RKO (cell line): ENCODE results near the gene RLN3.

ENCODE experiments used
- DNase-seq: peaks from one replicate; pipeline ENCODE4 v3.0.0-alpha.2; 2016; ENCODE audit warnings: low spot score

Gene RLN3

DNA sequence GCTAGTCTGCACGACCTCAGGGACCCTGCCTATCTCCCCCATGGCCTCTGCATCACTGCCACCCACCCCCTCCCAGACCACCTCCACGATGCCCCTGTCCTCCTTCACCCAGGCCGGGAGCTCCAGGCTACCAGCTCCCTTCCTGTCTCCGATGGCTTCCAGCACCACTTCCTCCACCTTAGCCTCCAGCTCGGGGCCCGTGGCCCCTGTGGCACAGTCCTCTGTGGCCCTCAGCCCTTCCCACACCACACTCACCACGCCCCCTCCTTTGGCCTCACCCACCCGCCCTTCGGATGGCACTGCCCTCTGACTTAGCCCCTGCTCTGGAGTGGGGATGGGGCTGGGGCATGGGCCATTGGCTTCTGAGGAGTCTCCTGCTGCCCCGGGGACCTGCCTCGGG, 26.8 kb downstream of the RLN3 start:
- no peak for DNase-seq

DNA sequence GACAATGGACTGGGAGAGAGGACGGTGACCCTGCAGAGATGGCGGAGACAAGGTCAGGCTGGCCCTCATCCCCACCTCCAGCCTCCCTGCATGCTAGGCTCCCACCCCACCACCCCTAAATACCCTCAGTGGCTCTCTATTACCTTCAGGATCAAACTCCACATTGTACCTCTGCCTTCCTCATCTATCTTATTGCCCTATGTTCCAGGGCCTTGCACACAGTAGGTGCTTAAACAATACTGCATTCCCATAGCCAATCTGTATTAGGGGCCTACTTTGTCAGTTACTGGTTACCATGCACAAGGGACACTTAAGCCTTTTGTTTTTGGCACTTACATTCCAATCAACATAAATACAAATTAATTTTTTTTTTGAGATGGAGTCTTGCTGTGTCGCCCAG, 27.4 kb downstream of the RLN3 start:
- DNase-seq, result no peak

DNA sequence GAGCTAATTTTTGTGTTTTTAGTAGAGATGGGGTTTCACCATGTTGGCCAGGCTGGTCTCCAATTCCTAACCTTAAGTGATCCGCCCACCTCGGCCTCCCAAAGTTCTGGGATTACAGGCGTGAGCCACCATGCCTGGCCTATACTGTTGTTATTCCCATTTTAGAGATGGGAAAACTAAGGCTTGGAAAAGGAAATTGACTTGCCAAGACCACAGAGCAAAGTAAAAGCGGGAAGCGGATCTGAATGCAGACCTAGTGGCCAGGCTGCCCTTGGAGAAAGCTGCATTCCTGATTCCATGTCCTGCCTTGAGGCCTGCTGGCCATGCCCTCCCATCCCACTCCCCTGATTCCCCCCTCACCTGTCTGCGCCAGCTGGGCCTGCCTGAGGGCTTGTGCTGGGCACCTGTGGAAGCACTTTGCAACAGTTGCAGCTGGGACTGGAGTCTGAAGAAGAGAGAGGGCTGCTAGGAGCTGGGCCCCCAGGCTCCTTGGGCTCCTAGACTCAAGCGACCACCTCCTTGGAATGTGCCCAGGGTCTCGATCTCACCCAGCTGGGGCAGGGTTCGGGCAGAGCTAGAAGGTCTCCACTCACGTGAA, 28.2 kb downstream of the RLN3 start:
- no peak for DNase-seq

DNA sequence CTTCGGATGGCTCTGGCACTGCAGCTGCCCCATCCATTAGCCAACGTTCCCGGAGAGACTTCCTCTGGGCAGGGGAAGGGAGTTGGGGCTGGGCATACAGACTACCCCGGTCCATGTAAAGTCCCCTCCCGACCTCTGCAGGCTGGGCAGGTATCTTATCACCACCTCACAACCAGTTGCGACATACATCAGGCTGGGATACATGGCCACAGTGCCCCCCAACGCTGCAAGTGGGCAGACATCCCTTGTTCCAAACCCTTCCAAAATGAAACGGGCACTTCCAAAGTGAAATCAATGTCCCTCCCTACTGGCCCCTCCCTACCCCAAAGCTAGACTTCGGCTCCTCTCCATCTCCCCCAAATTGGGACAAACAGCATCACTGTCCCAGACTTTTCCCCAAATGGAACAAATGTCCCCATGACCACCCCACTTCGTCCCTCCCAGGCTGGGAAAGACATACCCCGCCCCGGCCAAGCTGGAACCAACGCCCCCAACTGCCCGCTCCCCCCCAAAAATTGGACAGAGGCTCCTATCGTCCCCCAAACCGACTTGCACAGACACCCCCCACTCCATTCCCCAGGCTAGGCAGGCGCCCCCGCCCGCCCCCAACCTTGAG, 28.9 kb downstream of the RLN3 start:
- DNase-seq, result no peak

DNA sequence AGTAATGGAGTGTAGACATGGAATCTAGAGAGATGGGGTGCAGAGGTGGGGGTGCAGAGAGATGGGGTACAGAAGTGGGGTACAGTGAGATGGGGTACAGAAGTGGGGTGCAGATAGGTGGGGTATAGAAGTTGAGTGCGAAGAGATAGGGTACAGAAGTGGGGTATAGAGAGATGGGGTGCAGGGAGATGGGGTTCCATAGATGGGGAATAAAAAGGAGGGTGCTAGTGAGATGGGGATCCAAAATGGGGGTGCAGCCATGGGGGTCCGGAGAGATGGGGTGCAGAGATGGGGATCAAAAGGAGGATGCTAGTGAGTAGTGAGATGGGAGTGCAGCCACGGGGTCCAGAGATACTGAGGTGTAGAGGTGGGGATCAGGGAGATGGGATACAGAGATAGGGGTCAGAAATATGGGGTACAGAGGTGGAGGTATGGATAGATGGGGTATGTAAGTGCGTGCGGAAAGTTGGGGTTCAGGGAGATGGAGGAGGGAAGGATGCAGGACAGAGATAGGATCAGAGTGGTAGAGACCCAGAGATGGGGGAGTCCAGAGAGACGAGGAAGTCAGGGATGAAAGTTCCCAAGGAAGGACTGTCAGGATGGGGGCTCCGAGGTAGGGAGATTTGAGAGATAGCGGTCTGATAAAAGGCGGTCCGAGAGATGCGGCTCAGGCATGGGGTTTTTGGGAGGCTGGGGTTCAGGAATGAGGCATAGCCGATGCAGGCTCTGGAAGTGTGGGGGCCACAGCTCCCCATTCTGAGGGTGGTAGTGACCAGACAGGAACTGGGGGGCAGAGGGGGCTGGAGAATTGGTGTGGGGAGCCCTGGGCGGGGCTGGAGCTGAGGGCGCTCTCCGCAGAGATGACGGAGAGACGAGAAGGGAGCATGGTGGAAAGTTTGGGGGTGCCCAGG, 30.5 kb downstream of the RLN3 start:
- DNase-seq, result no peak

DNA sequence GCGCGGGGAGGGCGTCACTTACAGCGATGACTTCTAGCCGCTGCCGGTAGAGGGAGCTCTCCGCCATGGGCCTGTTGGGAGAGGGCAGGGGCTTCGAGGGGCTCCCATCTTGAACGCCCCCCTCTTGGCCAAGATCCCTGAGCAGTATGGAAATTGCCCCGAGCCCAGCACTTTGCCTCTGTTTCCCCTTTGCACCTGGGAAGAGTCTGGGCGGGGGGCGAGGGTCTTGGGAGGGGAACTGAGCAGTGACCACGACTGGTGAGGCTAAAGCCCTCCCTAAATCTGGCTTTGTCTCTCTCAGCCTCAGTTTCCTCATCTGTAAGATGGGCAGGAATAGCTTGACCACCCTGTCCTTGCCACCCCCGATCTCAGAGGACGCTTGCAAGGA, 31.1 kb downstream of the RLN3 start:
- no peak for DNase-seq

DNA sequence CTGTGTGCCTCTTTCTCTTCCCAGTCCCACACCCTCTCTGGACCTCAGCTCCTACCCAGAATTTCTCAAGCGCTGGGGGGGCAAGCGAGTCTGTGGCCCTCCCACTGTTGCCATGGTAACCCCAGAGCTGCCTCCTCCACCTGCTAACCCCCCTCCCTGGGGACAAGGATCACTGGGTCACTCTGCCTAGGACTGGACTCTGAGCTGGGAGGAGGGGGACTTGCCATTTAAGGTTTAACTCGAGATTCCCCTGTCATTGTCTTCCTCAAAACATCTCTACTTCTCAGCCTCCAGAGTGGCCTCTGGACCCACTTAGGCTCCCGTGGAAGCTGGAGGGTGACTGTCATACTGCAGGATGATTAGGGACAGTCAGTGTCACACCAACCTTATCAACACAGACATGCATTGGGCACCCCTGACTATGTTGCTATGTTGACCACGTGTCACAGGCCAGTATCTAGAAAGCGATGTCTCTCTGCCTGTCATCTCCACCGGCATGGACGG, 31.8 kb downstream of the RLN3 start:
- no peak for DNase-seq

DNA sequence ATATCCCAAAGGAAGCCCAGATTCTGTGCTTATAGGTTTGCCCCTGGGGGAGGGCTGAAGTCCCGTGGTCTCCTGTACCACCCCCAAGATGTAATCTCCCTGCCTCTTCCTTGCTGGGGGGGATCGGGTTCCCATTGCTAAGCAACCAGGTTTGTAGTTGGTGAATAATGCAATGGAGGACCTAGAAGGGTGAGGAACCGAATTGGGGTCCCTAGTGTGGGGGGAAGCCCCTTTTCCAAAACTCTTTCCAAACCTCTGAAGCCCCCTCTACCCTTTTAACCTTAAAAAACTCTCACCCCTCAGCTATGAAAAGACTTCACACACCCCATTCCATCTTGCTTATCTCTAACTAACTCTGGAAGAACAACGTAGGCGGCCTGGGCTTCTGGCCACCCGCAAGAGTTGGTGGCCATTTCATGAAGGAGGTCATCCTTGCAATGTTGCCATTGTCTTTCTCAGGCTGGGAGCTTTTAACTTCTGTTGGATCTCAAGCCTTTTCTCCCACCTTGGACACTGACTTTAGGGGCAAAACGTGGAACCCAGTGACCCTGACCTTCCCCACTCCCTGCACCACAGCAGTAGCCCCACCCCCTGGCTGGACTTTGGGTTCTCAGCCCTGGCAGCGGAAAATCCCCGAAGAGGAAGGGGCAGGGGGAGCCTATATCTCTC, 33.3 kb downstream of the RLN3 start:
- DNase-seq, result no peak

DNA sequence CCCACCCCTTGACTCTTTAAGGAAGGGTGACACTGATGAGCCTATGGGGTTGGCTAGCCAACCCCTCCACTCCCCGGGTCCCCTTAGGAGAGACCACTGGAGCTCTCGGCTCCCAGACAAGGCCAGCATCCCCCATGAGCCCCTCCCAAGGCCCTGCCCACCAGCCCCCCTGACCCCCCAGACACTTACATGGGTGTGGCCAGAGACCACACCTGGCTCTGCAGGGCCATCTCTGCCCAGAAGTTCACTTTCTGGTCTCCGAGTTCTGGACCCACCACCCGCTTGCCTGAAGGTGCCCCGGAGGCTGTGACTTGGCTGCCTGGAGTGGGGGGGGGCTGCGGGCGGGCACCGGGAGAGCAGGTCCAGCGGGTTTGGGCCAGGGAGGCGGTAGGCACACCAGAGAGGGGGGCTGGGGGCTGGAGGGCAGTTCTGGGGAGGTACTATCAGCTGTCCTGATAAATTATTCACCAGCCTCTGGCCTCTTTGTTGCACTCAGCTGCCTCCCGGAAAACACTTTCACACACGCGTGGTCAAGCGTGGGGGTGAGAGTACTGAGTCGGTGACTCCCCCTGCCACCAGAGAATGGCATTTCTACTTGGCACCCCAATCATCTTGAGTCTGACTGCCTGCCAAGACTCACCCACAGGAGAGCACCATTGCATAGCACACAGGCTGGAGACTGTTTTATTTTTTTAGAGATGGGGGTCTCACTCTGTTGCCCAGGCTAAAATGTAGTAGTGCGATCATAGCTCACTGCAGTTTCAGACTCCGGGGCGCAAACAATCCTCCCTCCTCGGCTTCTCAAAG, 34.0 kb downstream of the RLN3 start, which contains the start of gene PALM3:
Gene PALM3, minus strand, starts transcription at position 326 of the 807 bp plus-strand sequence. Its CDS starts 96 bp downstream, at position 230.
- no peak for DNase-seq

DNA sequence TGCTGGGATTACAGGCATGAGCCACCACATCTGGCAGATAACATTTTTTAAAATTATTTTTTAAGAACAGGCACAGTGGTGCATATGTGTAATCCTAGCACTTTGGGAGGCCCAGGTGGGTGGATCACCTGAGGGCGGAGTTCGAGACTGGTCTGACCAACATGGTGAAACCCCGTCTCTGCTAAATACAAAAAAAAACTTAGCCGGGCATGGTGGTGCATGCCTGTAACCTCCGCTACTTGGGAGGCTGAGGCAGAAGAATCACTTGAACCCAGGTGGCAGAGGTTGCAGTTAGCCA, 34.6 kb downstream of the RLN3 start:
- no peak for DNase-seq

DNA sequence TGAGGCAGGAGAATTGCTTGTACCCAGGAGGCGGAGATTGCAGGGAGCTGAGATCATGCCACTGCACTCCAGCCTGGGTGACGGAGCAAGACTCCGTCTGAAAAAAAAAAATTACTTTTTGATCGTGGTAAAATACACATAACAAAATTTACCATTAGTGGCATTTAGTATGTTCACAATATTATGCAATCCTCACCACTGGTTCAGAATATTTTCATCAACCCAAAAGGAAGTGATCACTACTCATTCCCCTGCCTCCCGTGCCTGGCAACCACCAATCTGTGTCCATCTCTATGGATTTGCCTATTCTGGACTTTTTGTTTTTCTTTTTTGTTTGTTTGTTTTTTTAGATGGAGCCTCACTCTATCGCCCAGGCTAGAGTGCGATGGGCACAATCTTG, 35.2 kb downstream of the RLN3 start:
- DNase-seq, result no peak

DNA sequence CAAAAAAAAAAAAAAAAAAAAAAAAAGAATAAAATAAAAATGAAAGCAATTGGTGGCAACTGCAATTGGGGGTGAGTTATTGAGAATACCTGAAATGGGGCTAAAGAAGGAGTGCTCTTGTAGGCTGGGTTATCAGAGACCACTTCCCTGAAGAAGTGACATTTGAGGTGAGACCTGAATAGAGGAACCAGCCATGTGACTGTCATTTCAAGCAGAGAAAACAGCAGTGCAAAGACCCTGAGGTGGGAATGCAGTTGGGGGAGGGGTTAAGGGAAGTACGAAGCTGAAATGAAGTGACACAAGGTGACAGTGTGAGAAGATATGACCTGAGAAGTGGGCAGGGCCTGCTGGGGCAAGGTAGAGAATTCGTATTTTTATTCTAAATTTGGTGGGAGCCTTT, 38.2 kb downstream of the RLN3 start:
- DNase-seq, result no peak

DNA sequence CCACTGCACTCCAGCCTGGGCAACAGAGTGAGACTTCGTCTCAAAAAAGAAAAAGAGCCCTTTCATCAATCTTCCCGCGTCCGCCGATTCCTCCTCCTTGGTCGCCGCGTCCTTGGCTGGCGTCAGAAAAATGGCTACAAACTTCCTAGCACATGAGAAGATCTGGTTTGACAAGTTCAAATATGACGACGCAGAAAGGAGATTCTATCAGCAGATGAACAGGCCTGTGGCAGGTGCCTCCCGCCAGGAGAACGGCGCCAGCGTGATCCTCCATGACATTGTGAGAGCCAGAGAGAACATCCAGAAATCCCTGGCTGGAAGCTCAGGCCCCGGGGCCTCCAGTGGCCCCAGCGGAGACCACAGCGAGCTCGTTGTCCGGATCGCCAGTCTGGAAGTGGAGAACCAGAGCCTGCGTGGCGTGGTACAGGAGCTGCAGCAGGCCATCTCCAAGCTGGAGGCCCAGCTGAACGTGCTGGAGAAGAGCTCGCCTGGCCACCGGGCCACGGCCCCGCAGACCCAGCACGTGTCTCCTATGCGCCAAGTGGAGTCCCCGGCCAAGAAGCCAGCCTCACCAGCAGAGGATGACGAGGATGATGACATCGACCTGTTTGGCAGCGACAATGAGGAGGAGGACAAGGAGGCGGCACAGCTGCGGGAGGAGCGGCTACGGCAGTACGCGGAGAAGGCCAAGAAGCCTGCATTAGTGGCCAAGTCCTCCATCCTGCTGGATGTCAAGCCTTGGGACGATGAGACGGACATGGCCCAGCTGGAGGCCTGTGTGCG, 42.5 kb downstream of the RLN3 start:
- no peak for DNase-seq

DNA sequence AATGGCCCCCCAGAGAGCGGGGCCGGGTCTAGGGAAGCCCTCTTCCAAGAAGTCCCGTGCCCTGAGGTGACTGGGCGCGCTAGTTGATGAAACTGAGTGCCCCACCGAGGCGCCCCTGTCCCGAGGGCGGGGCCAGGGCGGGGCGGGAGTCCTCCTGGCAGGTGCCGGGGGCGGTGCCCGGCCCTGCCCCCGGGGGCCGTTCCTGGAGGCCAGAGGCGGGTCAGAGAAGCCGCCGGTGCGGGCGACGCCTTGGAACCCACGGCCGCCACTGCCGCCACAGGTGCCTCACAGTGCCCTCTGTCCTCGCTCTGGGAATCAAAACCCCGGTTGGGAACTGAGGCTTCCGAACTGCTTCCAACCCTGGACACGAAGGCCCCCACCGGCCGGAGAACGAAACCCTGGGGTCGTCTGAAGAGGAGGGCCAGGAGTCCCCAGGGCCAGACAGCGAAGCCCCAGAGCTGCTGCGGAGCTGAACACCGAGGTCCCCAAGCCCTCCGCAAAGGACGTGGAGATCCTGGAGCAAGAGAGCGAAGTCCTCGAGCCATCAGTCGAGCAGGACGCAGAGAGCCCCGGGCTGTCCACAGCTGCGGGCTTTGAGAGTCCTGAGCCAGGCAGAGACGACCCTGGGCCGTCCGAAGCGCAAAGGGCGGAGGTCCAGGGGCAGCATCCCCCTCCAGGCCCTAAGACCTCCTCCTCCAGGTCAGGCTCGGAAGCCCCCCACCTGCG, 44.8 kb downstream of the RLN3 start, which contains the start of gene MISP3:
Gene MISP3, plus strand, starts transcription at position 252 of the 726 bp plus-strand sequence. CDS start 524 bp downstream, outside the sequence.
- no peak for DNase-seq

DNA sequence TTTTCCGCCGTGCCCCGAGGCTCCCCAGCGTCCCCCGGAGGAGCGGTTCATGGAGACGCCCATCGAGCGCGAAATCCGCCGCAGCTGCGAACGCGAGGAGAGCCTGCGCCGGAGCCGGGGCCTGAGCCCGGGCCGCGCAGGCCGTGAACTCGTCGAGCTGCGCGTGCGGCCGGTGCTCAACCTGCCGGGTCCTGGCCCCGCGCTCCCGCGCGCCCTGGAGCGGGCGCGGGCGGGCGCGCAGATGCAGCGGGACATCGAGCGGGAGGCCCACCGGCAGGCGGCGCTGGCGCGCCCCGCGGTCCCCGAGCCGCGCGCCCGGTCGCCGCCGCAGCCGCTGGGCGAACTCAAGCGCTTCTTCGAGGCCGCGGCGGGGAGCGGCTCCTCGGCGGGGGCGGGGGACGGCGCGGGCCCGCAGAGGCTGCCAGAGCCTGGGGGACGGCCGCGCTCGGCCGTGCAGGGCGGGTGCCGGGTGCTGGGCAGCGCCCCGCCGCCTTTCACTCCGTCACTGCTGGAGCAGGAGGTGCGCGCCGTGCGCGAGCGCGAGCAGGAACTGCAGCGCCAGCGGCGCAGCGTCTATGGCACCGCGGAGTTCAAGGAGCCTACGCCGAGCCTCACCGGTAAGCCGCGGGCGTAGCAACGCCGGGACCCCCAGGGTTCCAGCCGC, 45.4 kb downstream of the RLN3 start:
- DNase-seq, result peak; percentile 88

DNA sequence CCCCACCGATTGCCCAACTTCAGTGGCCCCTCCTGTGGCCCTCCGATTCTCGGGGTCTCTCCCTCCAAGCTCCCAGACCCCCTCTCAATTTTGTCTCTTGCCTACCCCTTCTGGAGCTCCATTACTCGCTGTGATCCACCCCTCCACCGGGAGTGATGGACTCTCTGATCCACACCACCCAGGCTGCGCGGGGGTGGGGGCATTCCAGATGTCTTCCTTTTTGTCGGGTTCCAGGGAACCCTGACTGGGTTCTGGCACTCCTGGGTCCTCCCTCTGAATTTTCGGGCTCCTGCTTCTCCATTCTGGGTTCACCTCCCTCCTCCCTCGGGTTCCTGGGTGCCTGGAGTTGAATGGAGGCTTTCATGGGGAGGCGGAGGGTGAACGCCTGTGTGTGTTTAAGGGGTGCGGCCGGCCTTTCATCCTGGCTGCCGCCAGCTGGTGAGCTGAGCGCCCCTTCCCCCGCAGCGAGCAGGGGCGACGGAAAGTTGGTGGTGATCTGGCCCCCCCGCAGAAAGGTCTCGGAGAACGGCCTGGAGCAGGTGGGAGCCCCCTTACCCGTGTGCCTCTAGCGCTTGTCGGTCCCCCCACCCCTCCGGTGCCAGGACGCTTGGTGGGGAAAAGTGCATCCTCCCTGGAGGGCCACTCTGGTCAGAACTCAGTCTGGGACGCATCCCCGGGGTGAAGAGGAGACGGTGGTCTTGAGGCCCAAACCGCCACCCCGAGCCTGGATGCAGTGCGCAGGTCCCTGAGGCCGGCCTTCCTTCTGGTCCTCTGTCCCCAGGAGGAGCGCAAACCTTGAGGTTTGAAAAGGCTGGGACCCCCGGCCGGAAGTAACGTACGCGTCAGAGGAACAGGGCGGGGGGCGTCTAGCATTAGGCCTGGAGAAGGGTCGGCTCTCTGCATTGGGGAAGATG, 46.2 kb downstream of the RLN3 start:
- peak; percentile 48 for DNase-seq

DNA sequence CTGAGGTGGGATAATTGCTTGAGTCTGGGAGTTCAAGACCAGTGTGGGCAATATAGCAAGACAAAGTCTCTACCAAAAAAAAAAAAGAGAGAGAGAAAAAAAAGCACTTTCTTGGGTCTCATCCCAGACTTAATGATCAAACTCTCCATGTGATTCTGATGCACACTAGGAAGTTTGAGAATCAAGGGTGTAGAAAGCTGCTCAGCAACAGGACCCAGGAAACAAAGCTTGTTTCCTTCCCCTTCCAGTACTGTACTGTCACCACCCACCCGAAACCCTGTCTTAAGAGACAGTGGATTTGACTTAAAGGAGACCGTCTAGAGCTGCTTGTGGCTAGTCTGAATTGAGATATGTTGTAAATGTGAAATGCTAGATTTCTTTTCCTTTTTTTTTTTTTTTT, 50.5 kb downstream of the RLN3 start:
- DNase-seq, result no peak
